Sigmoid colon (tissue), 7 donors: Measurements from ENCODE around the gene CASS4. TPM values are rescaled to one million over a fixed set of nuclear protein-coding genes. Genes with fewer than 3 reads are reported as not detected.

ENCODE experiments used
- DNase-seq: peaks from one replicate; pipeline ENCODE4 v3.0.0-alpha.2; 2019
- H3K27ac ChIP-seq, 4 donors: fragments of 200-600 bp; sonication (generic); one replicate each; pipeline ENCODE4 v1.5.1; 2016 to 2019; ENCODE audit warnings: mild to moderate bottlenecking in 1 of 4
- H3K27me3 ChIP-seq, 3 donors: fragments of 200-600 bp; sonication (generic); one replicate each; pipeline ENCODE4 v1.5.1; 2019; ENCODE audit warnings: mild to moderate bottlenecking in 1 of 3
- H3K36me3 ChIP-seq, 4 donors: fragments of 200-600 bp; sonication (generic); one replicate each; pipeline ENCODE4 v1.5.1; 2016 to 2019
- H3K4me1 ChIP-seq, 4 donors: fragments of 200-600 bp; sonication (generic); one replicate each; pipeline ENCODE4 v1.5.1; 2017 to 2019
- H3K4me3 ChIP-seq, 4 donors: fragments of 200-600 bp; sonication (generic); one replicate each; pipeline ENCODE4 v1.5.1; 2017 to 2019; ENCODE audit warnings: mild to moderate bottlenecking in 2 of 4, moderate library complexity in 1 of 4
- H3K9me3 ChIP-seq, 4 donors: fragments of 200-600 bp in 3 of 4; sonication (generic) in 3 of 4; one replicate each; pipeline versions ENCODE4 v1.5.1 to v1.6.1; 2013 to 2019
- CTCF ChIP-seq, 4 experiments: fragments of 450-650 bp in 3 of 4; fragments of 200-600 bp in 1 of 4; IDR thresholded peaks; one replicate each; pipeline ENCODE4 v1.5.1; 2016 to 2019; ENCODE audit warnings: antibody characterized with exemption in 4 of 4, mild to moderate bottlenecking in 3 of 4, moderate library complexity in 2 of 4
- EP300 ChIP-seq, 4 donors: sonication (generic); formaldehyde crosslinking; IDR thresholded peaks; one replicate each; pipeline ENCODE4 v1.6.1; 2017; ENCODE audit warnings: antibody characterized with exemption in 4 of 4
- POLR2A ChIP-seq, 2 donors: fragments of 450-650 bp; IDR thresholded peaks; one replicate each; pipeline ENCODE4 v1.6.1; 2016; ENCODE audit warnings: antibody characterized with exemption in 2 of 2, mild to moderate bottlenecking in 2 of 2, moderate library complexity in 2 of 2
- POLR2AphosphoS5 ChIP-seq, 4 donors: sonication (generic); formaldehyde crosslinking; IDR thresholded peaks; one replicate each; pipeline ENCODE4 v1.6.1; 2017; ENCODE audit warnings: antibody characterized with exemption in 4 of 4
- WGBS, 2 donors: extraction: QIAGEN DNeasy Blood & Tissue Kit; methylation state at CpG; one replicate each; pipeline ENCODE4 v1.1.7; 2013; 5-methylcytosine and 5-hydroxymethylcytosine counted together
- intact Hi-C: fragments of 100-400 bp; cut with DNase I; formaldehyde crosslinking; loops from one replicate; pipeline ENCODE4 v1.15.1; 2023
- polyA plus RNA-seq, 3 donors: library from polyadenylated mRNA; stranded (reverse); fragments of 200-250 nt; gene quantifications; one replicate each; pipeline ENCODE4 v1.2.3, GENCODE V29; 2013
- total RNA-seq, 4 donors: library from RNA; depleted of rRNA; stranded (reverse); fragments of >200 nt; gene quantifications; one replicate each; pipeline ENCODE4 v1.1.0, GENCODE V29; 2016
- donor health status: healthy with polysubstance abuse.
- donor health status: Bipolar disorder and iron deficiency.
- donor health status: healthy.

CASS4 gene
- total and polyA plus RNA-seq, 7 donors = 0.46 to 2.9 (median 1.6) TPM

DNA sequence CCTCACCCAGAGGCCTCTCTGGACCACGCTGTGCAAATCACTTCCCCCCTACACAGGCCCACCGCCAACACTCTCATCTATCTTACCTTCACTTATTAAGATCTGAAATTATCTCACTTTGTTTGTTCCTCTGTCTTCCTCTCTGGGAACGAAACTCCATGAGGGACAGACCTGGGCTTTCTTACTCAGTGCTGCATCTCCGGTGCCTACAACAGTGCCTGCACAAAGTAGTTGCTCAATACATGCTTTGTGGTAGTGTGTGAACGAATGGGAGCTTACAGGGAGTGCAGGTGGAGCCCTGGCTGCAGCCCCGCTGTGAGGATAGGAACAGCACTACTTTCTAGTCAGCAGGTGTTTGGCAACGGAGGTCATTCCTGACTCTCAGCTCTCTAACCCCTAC is 5.3 kb downstream of the CASS4 start:
- TF ChIP-seq POLR2A (IDR thresholded peaks at IDR 0.05) (no peak), POLR2AphosphoS5 (IDR thresholded peaks at IDR 0.05) (no peak), EP300 (IDR thresholded peaks at IDR 0.05) (no peak), CTCF (IDR thresholded peaks at IDR 0.05) (no peak)
- no peaks in the 10 kb centered on the region for H3K27me3 ChIP-seq
- intact Hi-C loops = no loop called here
- H3K9me3 ChIP-seq = no peaks in the 10 kb centered on the region
- DNase-seq = no peak
- no peak overlapping the region for H3K4me3 ChIP-seq
- H3K36me3 ChIP-seq = no peaks in the 10 kb centered on the region
- no peaks in the 10 kb centered on the region for H3K4me1 ChIP-seq
- 87 to 91% methylated on average over 7 of the region's 7 CpGs for WGBS, 2 donors
- H3K27ac ChIP-seq = no peak overlapping the region

DNA sequence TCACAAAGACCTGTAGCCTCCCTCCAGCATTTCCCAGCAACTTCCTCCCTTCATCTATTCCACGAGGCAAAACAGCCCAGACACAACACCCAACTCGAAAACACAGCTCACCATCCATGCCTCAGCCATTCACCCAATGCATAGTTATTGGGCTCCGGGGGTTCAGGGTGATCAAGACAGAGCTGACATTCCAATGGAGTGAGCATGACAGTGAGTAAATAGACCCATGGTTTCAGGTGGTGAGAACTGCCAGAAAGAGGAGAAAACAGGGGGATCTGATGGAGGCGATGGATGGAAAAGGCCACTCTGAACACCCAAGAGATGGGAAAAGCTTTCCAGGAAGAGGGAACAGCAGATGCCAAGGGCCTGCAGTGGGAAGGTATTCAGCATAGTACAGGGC is 5.9 kb downstream of the CASS4 start:
- intact Hi-C loops = no loop called here
- TF ChIP-seq POLR2AphosphoS5 (IDR thresholded peaks at IDR 0.05) = no peak
- no peak for TF ChIP-seq POLR2A (IDR thresholded peaks at IDR 0.05)
- no peak for TF ChIP-seq CTCF (IDR thresholded peaks at IDR 0.05)
- TF ChIP-seq EP300 (IDR thresholded peaks at IDR 0.05) = no peak
- H3K9me3 ChIP-seq = no peaks in the 10 kb centered on the region
- no peak for DNase-seq
- no peaks in the 10 kb centered on the region for H3K36me3 ChIP-seq
- 81 to 91% methylated on average over 4 of the region's 4 CpGs for WGBS, 2 donors
- H3K27me3 ChIP-seq = no peaks in the 10 kb centered on the region
- H3K4me1 ChIP-seq = no peaks in the 10 kb centered on the region
- H3K4me3 ChIP-seq = no peak overlapping the region
- H3K27ac ChIP-seq = peak overlapping the region in 2 of 4 donors; percentile 42 to 48

DNA sequence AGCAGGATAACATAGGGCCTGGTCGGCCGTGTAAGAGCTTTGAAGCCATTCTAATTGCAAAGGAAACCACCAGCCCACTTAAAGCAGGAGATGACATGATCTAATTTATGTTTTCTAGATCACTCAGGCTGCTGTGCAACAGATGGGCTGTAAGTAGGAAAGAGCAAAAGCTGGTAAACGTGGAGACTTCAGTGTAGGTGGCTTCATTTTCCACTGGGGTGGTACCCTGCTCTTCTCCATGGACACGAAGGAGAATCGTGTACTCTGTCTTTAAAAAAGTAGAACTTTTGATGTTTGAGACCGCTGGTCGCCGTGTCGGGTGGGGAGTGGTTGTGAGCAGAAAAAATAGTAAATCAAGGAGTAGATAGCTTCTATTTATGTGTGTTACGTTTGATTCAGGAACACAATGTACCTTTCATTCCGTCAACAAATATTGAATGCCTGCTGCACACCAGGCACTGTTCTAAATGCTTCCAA is 6.4 kb downstream of the CASS4 start:
- no peaks in the 10 kb centered on the region for H3K36me3 ChIP-seq
- TF ChIP-seq POLR2AphosphoS5 (IDR thresholded peaks at IDR 0.05) (no peak), EP300 (IDR thresholded peaks at IDR 0.05) (no peak), CTCF (IDR thresholded peaks at IDR 0.05) (no peak), POLR2A (IDR thresholded peaks at IDR 0.05) (no peak)
- intact Hi-C loops = no loop called here
- DNase-seq = no peak
- no peaks in the 10 kb centered on the region for H3K27me3 ChIP-seq
- peak overlapping the region in 2 of 4 donors; percentile 42 to 48 for H3K27ac ChIP-seq
- H3K4me1 ChIP-seq = no peaks in the 10 kb centered on the region
- H3K9me3 ChIP-seq = no peaks in the 10 kb centered on the region
- H3K4me3 ChIP-seq = no peak overlapping the region
- 50 to 82% methylated on average over 11 of the region's 11 CpGs for WGBS, 2 donors

GRCh38 chr20:56420028-56420427 is 8.0 kb downstream of the CASS4 start:
- WGBS, 2 donors = 76 to 78% methylated on average over 2 of the region's 2 CpGs
- Histone ChIP-seq H3K9me3 (no peaks in the 10 kb centered on the region), H3K27me3 (no peaks in the 10 kb centered on the region), H3K4me3 (no peak overlapping the region), H3K36me3 (no peaks in the 10 kb centered on the region), H3K27ac (no peak overlapping the region), H3K4me1 (no peaks in the 10 kb centered on the region)
- intact Hi-C loops = no loop called here
- TF ChIP-seq EP300 (IDR thresholded peaks at IDR 0.05) (no peak), POLR2AphosphoS5 (IDR thresholded peaks at IDR 0.05) (no peak)
- DNase-seq = no peak

DNA sequence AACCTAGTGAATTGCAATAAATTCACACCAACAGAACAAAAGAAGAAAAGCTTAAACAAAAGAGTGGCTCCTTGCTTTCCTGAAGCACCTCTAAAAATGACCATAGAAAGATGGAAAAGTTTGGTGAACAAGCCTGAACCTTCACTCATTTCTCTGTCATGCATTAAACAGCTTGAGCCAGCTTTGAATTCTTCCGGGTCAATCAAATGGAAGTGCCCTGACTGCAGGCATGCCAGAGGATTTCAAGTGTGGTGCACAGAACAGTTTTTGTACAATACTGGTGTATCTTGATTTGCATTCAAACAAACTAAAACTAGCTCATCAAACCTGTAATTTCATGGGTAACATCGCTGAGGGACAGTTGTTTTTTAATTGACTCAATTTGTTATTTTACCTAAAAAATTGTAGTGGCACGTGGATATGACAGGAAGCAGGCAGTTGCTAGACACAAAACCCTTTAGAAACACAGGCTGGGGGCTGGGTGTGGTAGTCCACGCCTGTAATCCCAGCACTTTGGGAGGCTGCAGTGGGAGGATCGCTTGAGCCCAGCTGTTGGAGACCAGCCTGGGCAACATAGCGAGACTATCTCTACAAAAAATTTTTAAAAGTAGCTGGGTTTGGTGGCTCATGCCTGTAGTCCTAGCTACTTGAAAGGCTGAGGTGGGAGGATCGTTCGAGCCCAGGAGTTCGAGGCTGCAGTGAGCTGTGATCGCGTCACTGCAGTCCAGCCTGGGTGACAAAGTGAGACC is 9.1 kb downstream of the CASS4 start:
- intact Hi-C loops = no loop called here
- TF ChIP-seq POLR2A (IDR thresholded peaks at IDR 0.05) (no peak), CTCF (IDR thresholded peaks at IDR 0.05) (no peak), EP300 (IDR thresholded peaks at IDR 0.05) (no peak)
- no peak overlapping the region for H3K27ac ChIP-seq
- H3K36me3 ChIP-seq = no peaks in the 10 kb centered on the region
- H3K27me3 ChIP-seq = no peaks in the 10 kb centered on the region
- WGBS, 2 donors = 77 to 81% methylated on average over 11 of the region's 11 CpGs
- no peak overlapping the region for H3K4me3 ChIP-seq
- DNase-seq = no peak
- no peaks in the 10 kb centered on the region for H3K4me1 ChIP-seq
- H3K9me3 ChIP-seq = no peaks in the 10 kb centered on the region
